ENCODE measurements around the gene TCF7L1. TPM values are rescaled to one million over a fixed set of nuclear protein-coding genes. Genes with fewer than 3 reads are reported as not detected.

TCF7L1 gene
- total and polyA plus RNA-seq, 2 of the 13 experiments (the other 11 are each of a cell fraction or from before 2014, with no cell fraction given), result 0.04 to 0.15 TPM

DNA sequence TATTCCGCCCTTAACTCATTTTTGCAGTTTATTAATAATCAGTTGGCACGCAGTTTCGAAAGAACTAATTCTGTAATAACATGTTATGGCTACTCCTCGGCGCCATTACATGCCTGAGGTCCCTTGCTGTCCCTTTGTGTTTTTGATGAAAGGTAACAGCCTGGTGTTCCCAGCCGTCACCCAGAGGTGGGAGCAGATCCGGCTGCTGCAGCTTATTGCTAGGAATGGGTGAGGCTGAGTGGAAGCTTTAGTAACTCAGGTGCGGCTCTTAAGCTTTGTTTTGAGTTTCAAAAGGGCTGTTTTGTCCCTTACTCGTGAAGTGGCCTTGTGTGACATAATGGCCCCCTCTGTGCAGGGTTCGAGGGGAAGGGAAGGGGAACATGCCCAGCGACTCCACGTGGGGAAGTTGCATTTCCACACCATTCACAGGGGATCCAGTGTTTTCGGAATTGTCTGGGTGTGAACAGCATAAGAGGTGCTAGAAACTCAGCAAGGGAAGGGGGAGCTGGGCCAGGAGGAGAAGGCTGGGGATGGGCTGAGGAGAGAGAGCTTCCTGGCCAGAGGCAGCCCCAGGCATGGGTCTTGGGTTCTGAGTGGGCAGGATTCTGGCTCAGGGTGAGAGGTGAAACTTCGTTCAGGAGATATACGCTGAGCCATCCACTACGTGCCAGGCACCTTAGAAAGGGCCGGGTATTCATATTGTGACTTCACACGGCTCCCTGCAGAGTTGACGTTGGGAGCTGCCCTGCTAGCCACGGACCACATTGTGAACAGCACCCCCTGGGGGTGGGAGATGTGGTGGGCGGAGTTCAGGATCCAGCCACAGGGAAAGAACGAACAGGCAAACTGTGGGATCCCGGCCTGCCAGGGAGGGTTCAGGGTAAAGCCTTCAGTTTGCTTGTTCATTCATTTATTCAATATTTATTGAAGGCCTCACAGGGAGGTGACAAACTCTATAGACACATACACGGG is 110.2 kb downstream of the TCF7L1 start (continued):
- TF ChIP-seq ZNF318 (CRISPR knock-in tag; IDR thresholded peaks at IDR 0.05) (0 out of 2 replicates have a peak, but pooled peaks have one; percentile 69), HCFC1 (IDR thresholded peaks at IDR 0.05; ENCODE audit: low read depth, low read length) (no peak), ZNF782 (CRISPR knock-in tag; IDR thresholded peaks at IDR 0.05; ENCODE audit: borderline replicate concordance) (no peak), ZNF253 (CRISPR knock-in tag; IDR thresholded peaks at IDR 0.05; ENCODE audit: borderline replicate concordance) (0 out of 2 replicates have a peak, but pooled peaks have one; percentile 46), ZNF34 (CRISPR knock-in tag; IDR thresholded peaks at IDR 0.05; ENCODE audit: borderline replicate concordance) (no peak), ZNF574 (CRISPR knock-in tag; IDR thresholded peaks at IDR 0.05) (peak; percentile 40; the same call in 1 of the 2 replicates), SP2 (CRISPR knock-in tag; IDR thresholded peaks at IDR 0.05) (no peak), ZNF24 (IDR thresholded peaks at IDR 0.05) (no peak), ZNF674 (CRISPR knock-in tag; IDR thresholded peaks at IDR 0.05; ENCODE audit: low read depth) (no peak), MXI1 (IDR thresholded peaks at IDR 0.05; ENCODE audit: borderline replicate concordance, low read depth, low read length) (no peak), KDM2A (CRISPR knock-in tag; IDR thresholded peaks at IDR 0.05; ENCODE audit: borderline replicate concordance, low read depth) (peak; percentile 55; the same call in 1 of the 2 replicates), ZNF775 (CRISPR knock-in tag; IDR thresholded peaks at IDR 0.05; ENCODE audit: borderline replicate concordance) (no peak), AGO2 (optimal IDR thresholded peaks at IDR 0.05; ENCODE audit: low read depth, low read length) (no peak), RBAK (CRISPR knock-in tag; IDR thresholded peaks at IDR 0.05) (no peak), YY1 (IDR thresholded peaks at IDR 0.05; ENCODE audit: insufficient read depth, insufficient replicate concordance, low read depth, low read length) (peak; percentile 33), XRCC5 (optimal IDR thresholded peaks at IDR 0.05; ENCODE audit: low read length) (peak; percentile 86)
- TF ChIP-seq, protein P1, sequence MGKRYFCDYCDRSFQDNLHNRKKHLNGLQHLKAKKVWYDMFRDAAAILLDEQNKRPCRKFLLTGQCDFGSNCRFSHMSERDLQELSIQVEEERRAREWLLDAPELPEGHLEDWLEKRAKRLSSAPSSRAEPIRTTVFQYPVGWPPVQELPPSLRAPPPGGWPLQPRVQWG (CRISPR knock-in tag; IDR thresholded peaks at IDR 0.05; ENCODE audit: borderline replicate concordance, low read depth), result no peak

All from HepG2 (cell line).